Right lung (tissue), 5 donors: ENCODE data around the gene GDPD3. TPM values are rescaled to one million over a fixed set of nuclear protein-coding genes. Genes with fewer than 3 reads are reported as not detected.

Experiments
- DNase-seq, 2 donors: peaks; one replicate each; pipeline ENCODE4 v3.0.0-alpha.2; 2013
- polyA plus RNA-seq, 5 donors: library from polyadenylated mRNA; unstranded; fragments of 120-200 nt; gene quantifications; one replicate each; pipeline versions ENCODE4 v1.2.1 to v1.2.3, GENCODE V29; 2013; ENCODE audit warnings: inconsistent platforms in 1 of 5, low replicate concordance in 1 of 5; ENCODE audit not compliant: insufficient read length in 5 of 5, insufficient read depth in 1 of 5

Gene GDPD3
- polyA plus RNA-seq, 5 donors, result 11.0 to 18.4 (median 15.6) TPM

- DNase-seq, result peak; percentile 86 to 90
These were observed 17.1 kb downstream of the GDPD3 start, which contains the start of gene YPEL3 for GRCh38 chr16:30096105-30096861. Gene YPEL3, minus strand, starts transcription at chr16:30096213. Its CDS starts 731 bp downstream, at chr16:30095482.

- no peak for DNase-seq
These were observed 17.9 kb downstream of the GDPD3 start for GRCh38 chr16:30095166-30096078.

- no peak for DNase-seq
These were observed 18.7 kb downstream of the GDPD3 start for GRCh38 chr16:30094541-30095165.

GRCh38 chr16:30092373-30093010, 20.8 kb downstream of the GDPD3 start:
- peak; percentile 56 to 66 for DNase-seq

GRCh38 chr16:30091474-30092372, 21.6 kb downstream of the GDPD3 start, which contains the start of gene TBX6:
Gene TBX6, minus strand, starts transcription at chr16:30091924. Its CDS starts 731 bp downstream, at chr16:30091193.
- peak; percentile 90 to 91 for DNase-seq

- no peak for DNase-seq
These were observed 22.6 kb downstream of the GDPD3 start for GRCh38 chr16:30090610-30091331.

GRCh38 chr16:30088832-30089624, 24.3 kb downstream of the GDPD3 start:
- no peak for DNase-seq

GRCh38 chr16:30088237-30088831, 25.0 kb downstream of the GDPD3 start:
- no peak for DNase-seq

- no peak for DNase-seq
These were observed 26.0 kb downstream of the GDPD3 start for GRCh38 chr16:30087181-30087898.

- no peak for DNase-seq
These were observed 26.8 kb downstream of the GDPD3 start for GRCh38 chr16:30086291-30087140.

GRCh38 chr16:30085820-30086219, 27.5 kb downstream of the GDPD3 start:
- no peak for DNase-seq

GRCh38 chr16:30085247-30085646, 28.1 kb downstream of the GDPD3 start:
- no peak for DNase-seq

- no peak for DNase-seq
These were observed 28.5 kb downstream of the GDPD3 start for GRCh38 chr16:30084816-30085159.

GRCh38 chr16:30084096-30084815, 29.1 kb downstream of the GDPD3 start:
- DNase-seq, result no peak

GRCh38 chr16:30083216-30084055, 29.9 kb downstream of the GDPD3 start:
- no peak for DNase-seq
